Measurements from ENCODE around the gene IL12B.

DNA sequence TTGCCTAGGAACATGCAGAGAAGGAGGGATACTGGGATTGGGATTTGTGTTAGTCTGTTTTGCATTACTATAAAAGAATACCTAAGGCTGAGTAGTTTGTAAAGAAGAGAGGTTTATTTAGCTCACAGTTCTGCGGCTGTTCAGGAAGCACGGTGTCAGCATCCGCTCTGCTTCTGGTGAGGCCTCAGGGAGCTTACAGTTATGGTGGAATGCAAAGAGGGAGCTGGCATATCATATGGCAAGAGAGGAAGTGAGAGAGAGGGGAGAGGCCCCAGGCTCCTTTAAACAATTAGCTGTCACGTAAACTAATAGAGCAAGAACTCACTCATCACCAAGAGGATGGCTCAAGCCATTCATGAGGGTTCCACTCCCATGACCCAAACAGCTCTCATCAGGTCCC lies 27.0 kb downstream of the IL12B start:
- TF ChIP-seq, protein P1, sequence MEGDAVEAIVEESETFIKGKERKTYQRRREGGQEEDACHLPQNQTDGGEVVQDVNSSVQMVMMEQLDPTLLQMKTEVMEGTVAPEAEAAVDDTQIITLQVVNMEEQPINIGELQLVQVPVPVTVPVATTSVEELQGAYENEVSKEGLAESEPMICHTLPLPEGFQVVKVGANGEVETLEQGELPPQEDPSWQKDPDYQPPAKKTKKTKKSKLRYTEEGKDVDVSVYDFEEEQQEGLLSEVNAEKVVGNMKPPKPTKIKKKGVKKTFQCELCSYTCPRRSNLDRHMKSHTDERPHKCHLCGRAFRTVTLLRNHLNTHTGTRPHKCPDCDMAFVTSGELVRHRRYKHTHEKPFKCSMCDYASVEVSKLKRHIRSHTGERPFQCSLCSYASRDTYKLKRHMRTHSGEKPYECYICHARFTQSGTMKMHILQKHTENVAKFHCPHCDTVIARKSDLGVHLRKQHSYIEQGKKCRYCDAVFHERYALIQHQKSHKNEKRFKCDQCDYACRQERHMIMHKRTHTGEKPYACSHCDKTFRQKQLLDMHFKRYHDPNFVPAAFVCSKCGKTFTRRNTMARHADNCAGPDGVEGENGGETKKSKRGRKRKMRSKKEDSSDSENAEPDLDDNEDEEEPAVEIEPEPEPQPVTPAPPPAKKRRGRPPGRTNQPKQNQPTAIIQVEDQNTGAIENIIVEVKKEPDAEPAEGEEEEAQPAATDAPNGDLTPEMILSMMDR (IDR thresholded peaks at IDR 0.05) = no peak
- no peak for TF ChIP-seq POLR2A (IDR thresholded peaks at IDR 0.05)
- no peak for TF ChIP-seq EP300 (IDR thresholded peaks at IDR 0.05)
